Neural crest cell (in vitro differentiated cells): Measurements from ENCODE around the gene SLC15A2. TPM values are rescaled to one million over a fixed set of nuclear protein-coding genes. Genes with fewer than 3 reads are reported as not detected.
"Not testable (repeated sequence)": the region's sequence is repeated elsewhere in the genome, so short reads cannot be mapped to it uniquely, and the experiment has no call there.

Source experiments
- DNase-seq: peaks from one replicate; pipeline ENCODE4 v3.0.0; 2021; ENCODE audit warnings: low read depth, mixed read lengths, low spot score
- H3K27ac Mint-ChIP-seq: one replicate; pipeline ENCODE4 v1.8.0; 2021; ENCODE audit warnings: mild to moderate bottlenecking, mixed read lengths; ENCODE audit not compliant: unreplicated experiment
- H3K27me3 Mint-ChIP-seq: 2 replicates; pipeline ENCODE4 v1.8.0; 2021; ENCODE audit warnings: low read depth, mild to moderate bottlenecking, mixed read lengths
- H3K36me3 Mint-ChIP-seq: 2 replicates; pipeline ENCODE4 v1.8.0; 2021; ENCODE audit warnings: low read depth, mild to moderate bottlenecking, mixed read lengths
- H3K4me1 Mint-ChIP-seq: 2 replicates; pipeline ENCODE4 v1.8.0; 2021; ENCODE audit warnings: mixed read lengths
- H3K4me3 Mint-ChIP-seq: one replicate; pipeline ENCODE4 v1.8.0; 2021; ENCODE audit warnings: mild to moderate bottlenecking, mixed read lengths
- H3K9me3 Mint-ChIP-seq: 2 replicates; pipeline ENCODE4 v1.8.0; 2021; ENCODE audit warnings: mixed read lengths
- total RNA-seq: library from RNA; stranded (reverse); gene quantifications from 2 replicates; pipeline ENCODE4 v1.2.1, GENCODE V29; 2021
- TF ChIP-seq, protein P1 (sequence below): fragments of 200-600 bp; sonication (generic); conservative IDR thresholded peaks from 2 replicates; pipeline ENCODE4 v1.5.0; 2021; ENCODE audit warnings: antibody characterized with exemption, mild to moderate bottlenecking

The SLC15A2 gene
- total RNA-seq, 1 donor from 2014 or later = 1.4 TPM

DNA sequence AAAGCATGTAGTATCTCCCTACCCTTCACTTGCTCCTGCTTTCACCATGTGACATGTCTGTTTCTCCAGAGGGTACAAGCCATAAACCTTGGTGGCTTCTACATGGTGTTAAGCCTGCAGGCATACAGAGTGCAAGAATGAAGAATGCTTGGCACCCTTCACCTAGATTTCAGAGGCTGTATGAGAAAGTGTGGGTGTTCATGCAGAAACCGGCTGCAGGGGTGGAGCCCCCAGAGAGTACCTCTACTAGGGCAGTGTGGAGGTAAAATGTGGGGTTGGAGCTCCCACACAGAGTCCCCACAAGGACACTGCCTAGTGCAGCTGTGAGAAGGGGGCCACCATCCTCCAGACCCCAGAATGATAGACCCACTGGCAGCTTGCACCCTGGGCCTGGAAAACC lies 32.2 kb downstream of the SLC15A2 start:
- no peaks in the 10 kb centered on the region for H3K27me3 Mint-ChIP-seq
- H3K36me3 Mint-ChIP-seq = no peaks in the 10 kb centered on the region
- no peaks in the 10 kb centered on the region for H3K4me1 Mint-ChIP-seq
- TF ChIP-seq, protein P1, sequence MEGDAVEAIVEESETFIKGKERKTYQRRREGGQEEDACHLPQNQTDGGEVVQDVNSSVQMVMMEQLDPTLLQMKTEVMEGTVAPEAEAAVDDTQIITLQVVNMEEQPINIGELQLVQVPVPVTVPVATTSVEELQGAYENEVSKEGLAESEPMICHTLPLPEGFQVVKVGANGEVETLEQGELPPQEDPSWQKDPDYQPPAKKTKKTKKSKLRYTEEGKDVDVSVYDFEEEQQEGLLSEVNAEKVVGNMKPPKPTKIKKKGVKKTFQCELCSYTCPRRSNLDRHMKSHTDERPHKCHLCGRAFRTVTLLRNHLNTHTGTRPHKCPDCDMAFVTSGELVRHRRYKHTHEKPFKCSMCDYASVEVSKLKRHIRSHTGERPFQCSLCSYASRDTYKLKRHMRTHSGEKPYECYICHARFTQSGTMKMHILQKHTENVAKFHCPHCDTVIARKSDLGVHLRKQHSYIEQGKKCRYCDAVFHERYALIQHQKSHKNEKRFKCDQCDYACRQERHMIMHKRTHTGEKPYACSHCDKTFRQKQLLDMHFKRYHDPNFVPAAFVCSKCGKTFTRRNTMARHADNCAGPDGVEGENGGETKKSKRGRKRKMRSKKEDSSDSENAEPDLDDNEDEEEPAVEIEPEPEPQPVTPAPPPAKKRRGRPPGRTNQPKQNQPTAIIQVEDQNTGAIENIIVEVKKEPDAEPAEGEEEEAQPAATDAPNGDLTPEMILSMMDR = no peak
- no peak for DNase-seq
- H3K27ac Mint-ChIP-seq = no peak overlapping the region
- H3K4me3 Mint-ChIP-seq = no peak overlapping the region
- peaks cover 4% of the 10 kb centered on the region for H3K9me3 Mint-ChIP-seq

DNA sequence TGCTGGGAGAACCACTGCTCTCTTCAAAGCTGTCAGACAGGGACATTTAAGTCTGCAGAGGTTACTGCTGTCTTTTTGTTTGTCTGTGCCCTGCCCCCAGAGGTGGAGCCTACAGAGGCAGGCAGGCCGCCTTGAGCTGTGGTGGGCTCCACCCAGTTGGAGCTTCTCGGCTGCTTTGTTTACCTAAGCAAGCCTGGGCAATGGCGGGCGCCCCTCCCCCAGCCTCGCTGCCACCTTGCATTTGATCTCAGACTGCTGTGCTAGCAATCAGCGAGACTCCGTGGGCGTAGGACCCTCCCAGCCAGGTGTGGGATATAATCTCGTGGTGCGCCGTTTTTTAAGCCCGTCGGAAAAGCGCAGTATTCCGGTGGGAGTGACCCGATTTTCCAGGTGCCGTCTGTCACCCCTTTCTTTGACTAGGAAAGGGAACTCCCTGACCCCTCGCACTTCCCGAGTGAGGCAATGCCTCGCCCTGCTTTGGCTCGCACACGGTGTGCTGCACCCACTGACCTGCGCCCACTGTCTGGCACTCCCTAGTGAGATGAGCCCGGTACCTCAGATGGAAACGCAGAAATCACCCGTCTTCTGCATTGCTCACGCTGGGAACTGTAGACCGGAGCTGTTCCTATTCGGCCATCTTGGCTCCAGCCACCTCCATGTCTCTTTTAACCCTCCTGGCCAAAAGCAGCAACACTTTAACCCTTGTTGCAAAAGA lies 44.1 kb downstream of the SLC15A2 start:
- not testable (repeated sequence) for H3K27ac Mint-ChIP-seq, H3K4me3 Mint-ChIP-seq, H3K36me3 Mint-ChIP-seq, H3K9me3 Mint-ChIP-seq, H3K27me3 Mint-ChIP-seq, H3K4me1 Mint-ChIP-seq, DNase-seq

DNA sequence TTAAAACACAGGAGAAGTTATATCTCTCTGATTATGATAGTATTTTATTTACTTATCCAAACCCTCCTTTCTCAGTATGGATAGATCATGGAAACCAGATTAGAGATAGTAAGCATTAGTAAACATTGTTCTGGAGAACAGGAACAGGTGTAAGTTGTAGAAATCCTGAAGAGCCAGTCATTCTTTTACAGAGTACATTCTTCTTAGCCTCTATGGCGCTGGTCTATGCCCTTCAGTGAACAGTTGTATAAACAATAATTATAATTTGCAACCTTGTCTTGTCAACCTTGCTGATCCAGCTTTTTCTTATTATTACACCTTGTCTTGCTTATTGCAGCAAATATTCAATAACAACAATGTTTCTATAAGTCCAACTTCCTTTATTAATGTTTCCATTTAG lies 47.4 kb downstream of the SLC15A2 start:
- no peak for DNase-seq
- H3K27me3 Mint-ChIP-seq = no peaks in the 10 kb centered on the region
- no peak overlapping the region for H3K4me3 Mint-ChIP-seq
- peaks cover 4% of the 10 kb centered on the region for H3K36me3 Mint-ChIP-seq
- no peak overlapping the region for H3K27ac Mint-ChIP-seq
- no peaks in the 10 kb centered on the region for H3K9me3 Mint-ChIP-seq
- H3K4me1 Mint-ChIP-seq = no peaks in the 10 kb centered on the region
- TF ChIP-seq, protein P1 = no peak

DNA sequence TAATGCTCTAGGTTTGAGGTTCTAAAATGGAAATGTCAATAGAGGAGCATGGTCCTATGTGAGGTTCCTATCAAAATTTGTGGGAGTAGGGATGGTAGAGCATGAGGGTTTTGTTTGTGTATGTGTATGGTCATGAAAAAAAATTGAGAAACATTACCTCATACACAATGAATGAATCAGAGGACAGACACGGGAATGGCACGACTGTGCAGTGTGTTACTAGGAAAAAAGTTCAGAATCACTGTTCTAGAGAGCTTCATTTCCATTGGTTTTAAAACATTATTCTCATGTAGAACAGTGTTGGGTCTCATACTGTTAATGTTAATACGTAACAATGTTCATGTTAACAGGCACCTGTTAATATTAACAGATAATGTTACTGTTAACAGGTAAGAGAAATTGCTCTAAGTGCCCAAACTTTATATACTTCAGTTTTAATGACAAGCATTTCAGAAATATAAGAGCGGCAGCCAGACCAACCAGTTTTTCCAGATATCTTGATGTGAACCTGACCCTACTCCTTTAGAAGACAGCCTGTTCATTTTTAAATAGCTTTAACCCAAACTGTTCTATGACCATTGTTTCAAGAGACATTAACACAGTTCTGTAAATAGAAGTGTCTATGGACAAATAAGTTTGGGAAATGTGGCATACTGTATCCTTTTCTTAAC lies 48.0 kb downstream of the SLC15A2 start:
- Mint-ChIP-seq H3K4me3 (no peak overlapping the region), H3K27me3 (no peaks in the 10 kb centered on the region), H3K9me3 (no peaks in the 10 kb centered on the region), H3K4me1 (no peaks in the 10 kb centered on the region), H3K27ac (no peak overlapping the region), H3K36me3 (peaks cover 4% of the 10 kb centered on the region)
- TF ChIP-seq, protein P1 = no peak
- DNase-seq = no peak

- no peaks in the 10 kb centered on the region for H3K27me3 Mint-ChIP-seq
- H3K9me3 Mint-ChIP-seq = no peaks in the 10 kb centered on the region
- no peak overlapping the region for H3K27ac Mint-ChIP-seq
- TF ChIP-seq, protein P1 = no peak
- DNase-seq = no peak
- no peaks in the 10 kb centered on the region for H3K4me1 Mint-ChIP-seq
- peaks cover 4% of the 10 kb centered on the region for H3K36me3 Mint-ChIP-seq
- no peak overlapping the region for H3K4me3 Mint-ChIP-seq
These were observed 49.2 kb downstream of the SLC15A2 start for GRCh38 chr3:121943431-121943830.

DNA sequence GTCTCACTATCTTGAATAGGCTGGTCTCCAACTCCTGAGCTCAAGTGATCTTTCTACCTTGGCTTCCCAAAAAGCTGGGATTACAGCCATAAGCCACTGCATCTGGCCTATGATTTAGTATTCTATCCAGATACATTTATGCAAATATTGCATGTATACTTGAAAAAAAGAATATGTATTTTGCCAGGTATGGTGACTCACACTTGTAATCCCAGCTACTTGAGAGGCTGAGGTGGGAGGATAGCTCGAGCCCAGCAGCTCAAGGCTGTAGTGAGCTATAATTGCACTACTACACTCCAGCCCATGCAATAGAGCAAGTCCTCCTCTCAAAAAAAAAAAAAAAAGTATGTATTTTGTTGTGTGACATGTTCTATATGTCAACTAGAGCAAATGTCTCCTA lies 54.4 kb downstream of the SLC15A2 start:
- Mint-ChIP-seq H3K4me1 (no peaks in the 10 kb centered on the region), H3K27me3 (no peaks in the 10 kb centered on the region), H3K27ac (no peak overlapping the region), H3K9me3 (no peaks in the 10 kb centered on the region), H3K36me3 (no peaks in the 10 kb centered on the region), H3K4me3 (no peak overlapping the region)
- DNase-seq = no peak
- TF ChIP-seq, protein P1 = no peak
